HepG2 (cell line): ENCODE measurements around the gene UCP3. TPM values are rescaled to one million over a fixed set of nuclear protein-coding genes. Genes with fewer than 3 reads are reported as not detected.

Source experiments
- ATAC-seq: fragments of 200-7000 bp; cut with Tn5 transposase; 3 replicates; pipeline ENCODE4 v1.9.1; 2020; ENCODE audit warnings: mild to moderate bottlenecking, moderate library complexity
- BruUV-seq: library from RNA; stranded (reverse); fragments of 400-500 nt; replicated peaks from 2 replicates; lab custom pipeline; 2021; lab: Mats Ljungman, UMichigan
- CTCF ChIA-PET: fragments of 300-600 bp; formaldehyde crosslinking; extraction: SDS; loops from one replicate; lab custom pipeline; 2021; ENCODE audit warnings: low total read pairs, inconsistent platforms, low intra/inter-chr PET ratio; lab: Yijun Ruan, JAX
- POLR2A ChIA-PET: fragments of 350-600 bp; sonication (Branson Sonifier 250); formaldehyde crosslinking; loops from one replicate; lab custom pipeline; 2020; ENCODE audit warnings: antibody characterized with exemption, inconsistent platforms; lab: Yijun Ruan, JAX
- DNase-seq: peaks from one replicate; pipeline ENCODE4 v3.0.0-alpha.2; 2015; ENCODE audit warnings: low spot score
- FAIRE-seq: peaks from 3 replicates; lab custom pipeline; 2011; peaks lifted over from hg19 to GRCh38; lab: Jason Lieb, UNC
- H2AFZ ChIP-seq: one replicate; pipeline ENCODE4 v1.6.1; 2011; ENCODE audit warnings: low read length, inconsistent platforms
- H3K27ac ChIP-seq: fragments of 300-600 bp; 3 replicates; pipeline ENCODE4 v1.8.0; 2011; ENCODE audit warnings: mixed run types, mild to moderate bottlenecking, mixed read lengths, low read length, inconsistent platforms; ENCODE audit not compliant: insufficient read depth; ENCODE audit errors: extremely low read length
- H3K27me3 ChIP-seq, 2 experiments: fragments of 200-600 bp in 1 of 2; 2 replicates in 1 of 2; 3 replicates in 1 of 2; pipeline versions ENCODE4 v1.6.0 to v1.8.0; 2011; ENCODE audit warnings: low read length in 2 of 2, mild to moderate bottlenecking in 2 of 2, moderate library complexity in 2 of 2, inconsistent platforms in 1 of 2; ENCODE audit not compliant: insufficient read depth in 2 of 2, control insufficient read depth in 1 of 2
- H3K36me3 ChIP-seq, 2 experiments: fragments of 200-600 bp in 1 of 2; replicated peaks in 1 of 2; 2 replicates in 1 of 2; 3 replicates in 1 of 2; pipeline versions ENCODE4 v1.5.1 to v1.8.0; 2011; ENCODE audit warnings: low read length in 2 of 2, inconsistent platforms in 1 of 2; ENCODE audit not compliant: insufficient read depth in 2 of 2, control insufficient read depth in 1 of 2
- H3K4me1 ChIP-seq: 2 replicates; pipeline ENCODE4 v1.5.1; 2012; ENCODE audit warnings: low read length, inconsistent platforms; ENCODE audit not compliant: insufficient read depth
- H3K4me2 ChIP-seq: 2 replicates; pipeline ENCODE4 v1.6.0; 2011; ENCODE audit warnings: low read depth, low read length, inconsistent platforms
- H3K4me3 ChIP-seq, 3 experiments: fragments of 200-600 bp in 1 of 3; sonication (generic), shearing (Covaris generic) in 1 of 3; replicated peaks in 1 of 3; 2 replicates each; pipeline ENCODE4 v1.5.1; 2011 to 2016; ENCODE audit warnings: low read length in 3 of 3, inconsistent platforms in 2 of 3, low read depth in 2 of 3, mild to moderate bottlenecking in 2 of 3, control low read depth in 1 of 3, mixed read lengths in 1 of 3; ENCODE audit not compliant: insufficient read depth in 1 of 3
- H3K79me2 ChIP-seq: one replicate; pipeline ENCODE4 v1.6.1; 2011; ENCODE audit warnings: low read length, inconsistent platforms; ENCODE audit not compliant: insufficient read depth
- H3K9ac ChIP-seq: 2 replicates; pipeline ENCODE4 v1.6.0; 2011; ENCODE audit warnings: mild to moderate bottlenecking, low read depth, low read length, inconsistent platforms; ENCODE audit not compliant: insufficient read depth
- H3K9me3 ChIP-seq: 2 replicates; pipeline ENCODE4 v1.5.1; 2012; ENCODE audit warnings: mild to moderate bottlenecking, low read length
- H4K20me1 ChIP-seq: 2 replicates; pipeline ENCODE4 v1.6.0; 2011; ENCODE audit warnings: inconsistent platforms, mild to moderate bottlenecking, low read length, moderate library complexity; ENCODE audit not compliant: insufficient read depth
- CENPT ChIP-seq: sonication (generic); formaldehyde crosslinking; IDR thresholded peaks from 2 replicates; pipeline ENCODE4 v1.8.0; 2022; ENCODE audit warnings: low read depth, mild to moderate bottlenecking, moderate library complexity, missing genetic modification reagents
- GPN1 ChIP-seq: sonication (generic); formaldehyde crosslinking; IDR thresholded peaks from 2 replicates; pipeline ENCODE4 v1.5.1; 2020; ENCODE audit warnings: missing genetic modification reagents, borderline replicate concordance
- JUNB ChIP-seq: sonication (generic); formaldehyde crosslinking; IDR thresholded peaks from 2 replicates; pipeline ENCODE4 v1.8.0; 2022; ENCODE audit warnings: missing genetic modification reagents, mild to moderate bottlenecking, borderline replicate concordance
- NBN ChIP-seq: fragments of 450-650 bp; conservative IDR thresholded peaks from 2 replicates; pipeline ENCODE4 v1.6.1; 2017
- POLR2AphosphoS5 ChIP-seq: IDR thresholded peaks from 2 replicates; pipeline ENCODE4 v1.6.1; 2012; ENCODE audit warnings: low read depth, low read length
- RFX5 ChIP-seq: IDR thresholded peaks from 2 replicates; pipeline ENCODE4 v1.6.1; 2011; ENCODE audit warnings: low read depth, low read length, improper control_type of control experiment
- TEAD2 ChIP-seq: sonication (generic); formaldehyde crosslinking; IDR thresholded peaks from 2 replicates; pipeline ENCODE4 v1.9.0; 2021; ENCODE audit warnings: missing genetic modification reagents
- ZNF317 ChIP-seq: sonication (generic); formaldehyde crosslinking; IDR thresholded peaks from 2 replicates; pipeline ENCODE4 v1.5.0; 2020; ENCODE audit warnings: mild to moderate bottlenecking, missing genetic modification reagents
- ZNF329 ChIP-seq: sonication (generic); formaldehyde crosslinking; IDR thresholded peaks from 2 replicates; pipeline ENCODE4 v1.9.0; 2021; ENCODE audit warnings: low read depth, mild to moderate bottlenecking, missing genetic modification reagents
- ZNF562 ChIP-seq: sonication (generic); formaldehyde crosslinking; IDR thresholded peaks from 2 replicates; pipeline ENCODE4 v1.8.0; 2022; ENCODE audit warnings: missing genetic modification reagents, borderline replicate concordance
- ZNF589 ChIP-seq: sonication (generic); formaldehyde crosslinking; conservative IDR thresholded peaks from 2 replicates; pipeline ENCODE4 v1.8.0; 2022; ENCODE audit warnings: mild to moderate bottlenecking, moderate library complexity, missing genetic modification reagents
- ZNF768 ChIP-seq: sonication (generic); formaldehyde crosslinking; IDR thresholded peaks from 2 replicates; pipeline ENCODE4 v1.4.0; 2020; ENCODE audit warnings: missing genetic modification reagents
- WGBS: methylation state at CpG from one replicate; pipeline ENCODE4 v1.1.6; 2017; ENCODE audit warnings: low lambda C conversion rate; 5-methylcytosine and 5-hydroxymethylcytosine counted together
- in situ Hi-C: cut with HindIII; loops from 2 replicates; pipeline ENCODE4 v1.10.0; 2017; ENCODE audit warnings: low pct_unique_long_range_greater_than_20kb; ENCODE audit not compliant: extremely low pct_ligation_motif_present
- intact Hi-C: fragments of 100-400 bp; cut with micrococcal nuclease; formaldehyde crosslinking; loops from one replicate; pipeline ENCODE4 v1.10.0; 2022; ENCODE audit not compliant: unreplicated experiment
- polyA plus RNA-seq, 8 experiments: library from polyadenylated mRNA; depleted of rRNA in 3 of 8; stranded (reverse) in 7 of 8; unstranded in 1 of 8; fragments of >200 nt; fragmentation: Illumina TruSeq in 4 of 8; extraction: Trizol in 4 of 8; gene quantifications; 2 replicates each; pipeline versions ENCODE4 v1.2.1 to v1.2.3, GENCODE V29; 2011 to 2016; ENCODE audit warnings: low read depth in 4 of 8, missing spikeins in 1 of 8, mixed read lengths in 1 of 8; ENCODE audit not compliant: insufficient read depth in 1 of 8
- total RNA-seq, 5 experiments: library from RNA; depleted of rRNA; stranded (reverse); fragments of >200 nt; fragmentation: Illumina TruSeq; extraction: Trizol; gene quantifications; 2 replicates each; pipeline ENCODE4 v1.2.3, GENCODE V29; 2016; ENCODE audit warnings: low read depth in 1 of 5
- TF ChIP-seq, protein P1 (sequence below): sonication (generic); formaldehyde crosslinking; IDR thresholded peaks from 2 replicates; pipeline ENCODE4 v1.5.1; 2020; ENCODE audit warnings: mild to moderate bottlenecking, missing genetic modification reagents, moderate library complexity
- TF ChIP-seq, protein P2 (sequence below): sonication (generic); formaldehyde crosslinking; IDR thresholded peaks from 2 replicates; pipeline ENCODE4 v1.4.0; 2020; ENCODE audit warnings: missing genetic modification reagents, mild to moderate bottlenecking, borderline replicate concordance
- TF ChIP-seq, protein P3 (sequence below): sonication (generic); formaldehyde crosslinking; IDR thresholded peaks from 2 replicates; pipeline ENCODE4 v1.8.1; 2023; ENCODE audit warnings: mild to moderate bottlenecking, moderate library complexity, missing genetic modification reagents

UCP3 gene
- total and polyA plus RNA-seq, 2 of the 13 experiments (the other 11 are each of a cell fraction or from before 2014, with no cell fraction given), result 0.37 TPM; not detected in 1

DNA sequence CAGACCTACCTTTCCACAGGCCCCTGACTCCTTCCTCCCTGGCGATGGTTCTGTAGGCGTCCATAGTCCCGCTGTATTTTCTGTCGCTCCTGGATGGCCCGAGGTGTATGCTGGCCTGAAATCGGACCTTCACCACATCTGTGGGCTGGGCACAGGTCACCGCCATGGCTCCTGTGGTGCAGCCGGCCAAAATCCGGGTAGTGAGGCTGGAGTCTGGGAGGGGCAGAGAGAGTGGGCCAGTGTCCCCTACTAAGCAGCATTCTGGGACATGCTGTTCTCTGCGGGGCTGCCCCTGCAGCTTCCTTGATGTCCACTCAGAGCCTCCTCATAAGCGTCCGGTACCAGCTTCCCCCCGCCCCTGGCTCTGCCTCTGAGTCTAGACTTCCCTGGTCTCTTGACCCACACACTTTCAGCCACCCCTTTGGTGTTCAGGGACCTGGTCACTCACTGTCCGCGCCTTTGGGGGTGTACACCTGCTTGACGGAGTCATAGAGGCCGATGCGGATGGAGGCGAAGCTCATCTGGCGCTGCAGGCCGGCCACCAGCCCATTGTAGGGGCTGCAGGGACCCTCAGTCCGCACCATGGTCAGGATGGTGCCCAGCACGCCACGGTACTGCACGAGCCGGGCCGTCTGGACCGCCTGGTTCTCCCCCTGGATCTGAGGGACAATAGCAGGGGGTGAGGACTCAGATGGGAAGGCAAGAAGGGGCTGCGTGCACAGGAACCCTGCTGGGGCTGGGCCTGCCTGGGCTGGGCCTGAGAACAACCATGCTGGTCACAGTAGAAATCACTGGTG, 3.0 kb downstream of the UCP3 start:
- H3K9ac ChIP-seq, result no peak overlapping the region
- WGBS, result 91% methylated on average over 20 of the region's 29 CpGs
- H3K79me2 ChIP-seq, result no peaks in the 10 kb centered on the region
- FAIRE-seq, result no peak
- CTCF ChIA-PET, result no interaction called here
- in situ Hi-C loops, result no loop called here
- intact Hi-C loops, result no loop called here
- peaks cover 48% of the 10 kb centered on the region for H3K4me1 ChIP-seq
- no peak overlapping the region for H3K4me3 ChIP-seq
- no peak for TF ChIP-seq ZNF589 (CRISPR knock-in tag)
- TF ChIP-seq TEAD2 (CRISPR knock-in tag), result no peak
- TF ChIP-seq ZNF329, result no peak
- TF ChIP-seq, protein P1, sequence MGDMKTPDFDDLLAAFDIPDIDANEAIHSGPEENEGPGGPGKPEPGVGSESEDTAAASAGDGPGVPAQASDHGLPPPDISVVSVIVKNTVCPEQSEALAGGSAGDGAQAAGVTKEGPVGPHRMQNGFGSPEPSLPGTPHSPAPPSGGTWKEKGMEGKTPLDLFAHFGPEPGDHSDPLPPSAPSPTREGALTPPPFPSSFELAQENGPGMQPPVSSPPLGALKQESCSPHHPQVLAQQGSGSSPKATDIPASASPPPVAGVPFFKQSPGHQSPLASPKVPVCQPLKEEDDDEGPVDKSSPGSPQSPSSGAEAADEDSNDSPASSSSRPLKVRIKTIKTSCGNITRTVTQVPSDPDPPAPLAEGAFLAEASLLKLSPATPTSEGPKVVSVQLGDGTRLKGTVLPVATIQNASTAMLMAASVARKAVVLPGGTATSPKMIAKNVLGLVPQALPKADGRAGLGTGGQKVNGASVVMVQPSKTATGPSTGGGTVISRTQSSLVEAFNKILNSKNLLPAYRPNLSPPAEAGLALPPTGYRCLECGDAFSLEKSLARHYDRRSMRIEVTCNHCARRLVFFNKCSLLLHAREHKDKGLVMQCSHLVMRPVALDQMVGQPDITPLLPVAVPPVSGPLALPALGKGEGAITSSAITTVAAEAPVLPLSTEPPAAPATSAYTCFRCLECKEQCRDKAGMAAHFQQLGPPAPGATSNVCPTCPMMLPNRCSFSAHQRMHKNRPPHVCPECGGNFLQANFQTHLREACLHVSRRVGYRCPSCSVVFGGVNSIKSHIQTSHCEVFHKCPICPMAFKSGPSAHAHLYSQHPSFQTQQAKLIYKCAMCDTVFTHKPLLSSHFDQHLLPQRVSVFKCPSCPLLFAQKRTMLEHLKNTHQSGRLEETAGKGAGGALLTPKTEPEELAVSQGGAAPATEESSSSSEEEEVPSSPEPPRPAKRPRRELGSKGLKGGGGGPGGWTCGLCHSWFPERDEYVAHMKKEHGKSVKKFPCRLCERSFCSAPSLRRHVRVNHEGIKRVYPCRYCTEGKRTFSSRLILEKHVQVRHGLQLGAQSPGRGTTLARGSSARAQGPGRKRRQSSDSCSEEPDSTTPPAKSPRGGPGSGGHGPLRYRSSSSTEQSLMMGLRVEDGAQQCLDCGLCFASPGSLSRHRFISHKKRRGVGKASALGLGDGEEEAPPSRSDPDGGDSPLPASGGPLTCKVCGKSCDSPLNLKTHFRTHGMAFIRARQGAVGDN (CRISPR knock-in tag), result peak; percentile 16; the same call in 1 of the 2 replicates
- no peak for TF ChIP-seq CENPT
- peak; percentile 54; the same call in 1 of the 2 replicates for TF ChIP-seq ZNF768
- no peak for TF ChIP-seq NBN
- no peak for TF ChIP-seq ZNF317 (CRISPR knock-in tag)
- TF ChIP-seq, protein P2, sequence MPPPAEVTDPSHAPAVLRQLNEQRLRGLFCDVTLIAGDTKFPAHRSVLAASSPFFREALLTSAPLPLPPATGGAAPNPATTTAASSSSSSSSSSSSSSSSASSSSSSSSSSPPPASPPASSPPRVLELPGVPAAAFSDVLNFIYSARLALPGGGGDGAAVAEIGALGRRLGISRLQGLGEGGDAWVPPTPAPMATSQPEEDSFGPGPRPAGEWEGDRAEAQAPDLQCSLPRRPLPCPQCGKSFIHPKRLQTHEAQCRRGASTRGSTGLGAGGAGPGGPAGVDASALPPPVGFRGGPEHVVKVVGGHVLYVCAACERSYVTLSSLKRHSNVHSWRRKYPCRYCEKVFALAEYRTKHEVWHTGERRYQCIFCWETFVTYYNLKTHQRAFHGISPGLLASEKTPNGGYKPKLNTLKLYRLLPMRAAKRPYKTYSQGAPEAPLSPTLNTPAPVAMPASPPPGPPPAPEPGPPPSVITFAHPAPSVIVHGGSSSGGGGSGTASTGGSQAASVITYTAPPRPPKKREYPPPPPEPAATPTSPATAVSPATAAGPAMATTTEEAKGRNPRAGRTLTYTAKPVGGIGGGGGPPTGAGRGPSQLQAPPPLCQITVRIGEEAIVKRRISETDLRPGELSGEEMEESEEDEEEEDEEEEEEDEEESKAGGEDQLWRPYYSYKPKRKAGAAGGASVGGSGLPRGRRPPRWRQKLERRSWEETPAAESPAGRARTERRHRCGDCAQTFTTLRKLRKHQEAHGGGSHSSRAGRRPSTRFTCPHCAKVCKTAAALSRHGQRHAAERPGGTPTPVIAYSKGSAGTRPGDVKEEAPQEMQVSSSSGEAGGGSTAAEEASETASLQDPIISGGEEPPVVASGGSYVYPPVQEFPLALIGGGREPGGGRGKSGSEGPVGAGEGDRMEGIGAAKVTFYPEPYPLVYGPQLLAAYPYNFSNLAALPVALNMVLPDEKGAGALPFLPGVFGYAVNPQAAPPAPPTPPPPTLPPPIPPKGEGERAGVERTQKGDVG (CRISPR knock-in tag), result no peak
- TF ChIP-seq, protein P3, sequence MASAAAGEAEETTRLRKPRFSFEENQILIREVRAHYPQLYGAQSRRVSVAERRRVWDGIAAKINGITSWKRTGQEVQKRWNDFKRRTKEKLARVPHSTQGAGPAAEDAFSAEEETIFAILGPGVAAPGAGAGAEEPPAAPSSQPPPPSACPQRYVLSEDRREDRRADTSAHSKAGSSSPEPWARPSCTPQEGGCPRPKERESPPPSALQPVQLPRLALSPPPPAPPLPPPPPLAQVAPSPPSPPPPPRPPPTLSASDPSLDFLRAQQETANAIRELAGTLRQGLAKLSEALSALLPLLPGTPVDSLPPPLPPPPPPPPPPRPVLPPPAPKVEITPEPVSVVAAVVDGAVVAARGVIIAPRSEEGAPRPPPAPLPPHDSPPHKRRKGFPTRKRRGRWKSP, result no peak
- TF ChIP-seq JUNB (CRISPR knock-in tag), result no peak
- no peak for TF ChIP-seq GPN1 (CRISPR knock-in tag)
- no peak for TF ChIP-seq RFX5
- TF ChIP-seq ZNF562 (CRISPR knock-in tag), result no peak
- TF ChIP-seq POLR2AphosphoS5, result no peak
- H3K4me2 ChIP-seq, result no peak overlapping the region
- H3K9me3 ChIP-seq, result no peaks in the 10 kb centered on the region
- H4K20me1 ChIP-seq, result no peaks in the 10 kb centered on the region
- no TSS peak for BruUV-seq
- no peaks in the 10 kb centered on the region for H3K36me3 ChIP-seq
- POLR2A ChIA-PET, result interaction anchor here (1.3 kb wide), 1 partner anchor 12 kb away, joined by 3 read pairs; no protein-coding TSS in a partner anchor
- no peak overlapping the region for H3K27ac ChIP-seq
- ATAC-seq, result no peak
- DNase-seq, result no peak
- no peaks in the 10 kb centered on the region for H3K27me3 ChIP-seq
- no peak overlapping the region for H2AFZ ChIP-seq
